ENCODE data around the gene METTL16.

- TF ChIP-seq, protein P1, sequence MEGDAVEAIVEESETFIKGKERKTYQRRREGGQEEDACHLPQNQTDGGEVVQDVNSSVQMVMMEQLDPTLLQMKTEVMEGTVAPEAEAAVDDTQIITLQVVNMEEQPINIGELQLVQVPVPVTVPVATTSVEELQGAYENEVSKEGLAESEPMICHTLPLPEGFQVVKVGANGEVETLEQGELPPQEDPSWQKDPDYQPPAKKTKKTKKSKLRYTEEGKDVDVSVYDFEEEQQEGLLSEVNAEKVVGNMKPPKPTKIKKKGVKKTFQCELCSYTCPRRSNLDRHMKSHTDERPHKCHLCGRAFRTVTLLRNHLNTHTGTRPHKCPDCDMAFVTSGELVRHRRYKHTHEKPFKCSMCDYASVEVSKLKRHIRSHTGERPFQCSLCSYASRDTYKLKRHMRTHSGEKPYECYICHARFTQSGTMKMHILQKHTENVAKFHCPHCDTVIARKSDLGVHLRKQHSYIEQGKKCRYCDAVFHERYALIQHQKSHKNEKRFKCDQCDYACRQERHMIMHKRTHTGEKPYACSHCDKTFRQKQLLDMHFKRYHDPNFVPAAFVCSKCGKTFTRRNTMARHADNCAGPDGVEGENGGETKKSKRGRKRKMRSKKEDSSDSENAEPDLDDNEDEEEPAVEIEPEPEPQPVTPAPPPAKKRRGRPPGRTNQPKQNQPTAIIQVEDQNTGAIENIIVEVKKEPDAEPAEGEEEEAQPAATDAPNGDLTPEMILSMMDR (IDR thresholded peaks at IDR 0.05) = peak in 1 of 5 experiments; percentile 3
- TF ChIP-seq EP300 (IDR thresholded peaks at IDR 0.05; ENCODE audit: low read depth) (no peak), POLR2A (IDR thresholded peaks at IDR 0.05) (no peak)
Observed at GRCh38 chr17:2474371-2474770, 37.3 kb downstream of the METTL16 start.
